Cardiac muscle cell (in vitro differentiated cells and primary cell): ENCODE results near the gene ARMC9. TPM values are rescaled to one million over a fixed set of nuclear protein-coding genes. Genes with fewer than 3 reads are reported as not detected.

ENCODE experiments used
- DNase-seq, 2 donors: peaks; one replicate each; pipeline versions ENCODE4 v3.0.0 to v3.0.0-alpha.2; 2010 to 2017; ENCODE audit warnings: low read depth in 1 of 2, low spot score in 1 of 2
- H3K27ac ChIP-seq: fragments of 200-600 bp; sonication (generic); 2 replicates; pipeline ENCODE4 v1.5.1; 2016
- H3K27me3 ChIP-seq: fragments of 200-600 bp; sonication (generic); 2 replicates; pipeline ENCODE4 v1.6.0; 2016; ENCODE audit warnings: control low read depth
- H3K36me3 ChIP-seq: fragments of 200-600 bp; sonication (generic); 2 replicates; pipeline ENCODE4 v1.5.1; 2016; ENCODE audit warnings: control low read depth
- H3K4me1 ChIP-seq: fragments of 200-600 bp; sonication (generic); 2 replicates; pipeline ENCODE4 v1.8.1; 2017; ENCODE audit warnings: low read depth, mild to moderate bottlenecking, mixed run types
- H3K4me3 ChIP-seq: fragments of 200-600 bp; sonication (generic); 2 replicates; pipeline ENCODE4 v1.5.1; 2016; ENCODE audit warnings: mild to moderate bottlenecking
- H3K9me3 ChIP-seq: fragments of 200-600 bp; sonication (generic); 2 replicates; pipeline ENCODE4 v1.5.1; 2017; ENCODE audit warnings: low read depth, mild to moderate bottlenecking, control low read depth
- CTCF ChIP-seq: IDR thresholded peaks from 2 replicates; pipeline ENCODE4 v1.5.1; 2012; ENCODE audit warnings: low read depth, mild to moderate bottlenecking, low read length
- polyA plus RNA-seq: library from polyadenylated mRNA; unstranded; fragments of >200 nt; fragmentation: Nextera tagmentation; extraction: Ambion mirVana; gene quantifications from 2 replicates; pipeline ENCODE4 v1.2.1, GENCODE V29; 2016
- total RNA-seq: library from RNA; depleted of rRNA; stranded (reverse); fragments of >200 nt; gene quantifications from 2 replicates; pipeline ENCODE4 v1.2.3, GENCODE V29; 2016

The ARMC9 gene
- total and polyA plus RNA-seq, 2 experiments from 2014 or later, result 27.4 to 30.0 TPM

GRCh38 chr2:231161252-231161839 is 37.1 kb upstream of the ARMC9 start:
- H3K36me3 ChIP-seq, result peaks cover 29% of the 10 kb centered on the region
- H3K9me3 ChIP-seq, result no peaks in the 10 kb centered on the region
- peak in 1 of 2 donors; percentile 6 for DNase-seq
- no peaks in the 10 kb centered on the region for H3K27me3 ChIP-seq
- TF ChIP-seq CTCF, result no peak
- no peak overlapping the region for H3K27ac ChIP-seq
- no peaks in the 10 kb centered on the region for H3K4me1 ChIP-seq
- H3K4me3 ChIP-seq, result no peak overlapping the region

GRCh38 chr2:231161877-231162329 is 36.5 kb upstream of the ARMC9 start:
- Histone ChIP-seq H3K9me3 (no peaks in the 10 kb centered on the region), H3K4me1 (no peaks in the 10 kb centered on the region), H3K4me3 (no peak overlapping the region), H3K36me3 (peaks cover 32% of the 10 kb centered on the region), H3K27me3 (no peaks in the 10 kb centered on the region), H3K27ac (no peak overlapping the region)
- DNase-seq, result peak in 1 of 2 donors; percentile 97
- no peak for TF ChIP-seq CTCF

GRCh38 chr2:231163011-231163410 is 35.4 kb upstream of the ARMC9 start:
- Histone ChIP-seq H3K36me3 (peaks cover 42% of the 10 kb centered on the region), H3K4me1 (no peaks in the 10 kb centered on the region), H3K27me3 (no peaks in the 10 kb centered on the region), H3K27ac (no peak overlapping the region), H3K4me3 (no peak overlapping the region), H3K9me3 (no peaks in the 10 kb centered on the region)
- TF ChIP-seq CTCF, result no peak
- DNase-seq, result no peak

- H3K4me1 ChIP-seq, result no peaks in the 10 kb centered on the region
- no peaks in the 10 kb centered on the region for H3K27me3 ChIP-seq
- H3K27ac ChIP-seq, result no peak overlapping the region
- no peak for TF ChIP-seq CTCF
- H3K9me3 ChIP-seq, result no peaks in the 10 kb centered on the region
- H3K4me3 ChIP-seq, result no peak overlapping the region
- peaks cover 42% of the 10 kb centered on the region for H3K36me3 ChIP-seq
- DNase-seq, result no peak
Measured at GRCh38 chr2:231163414-231164095, 34.9 kb upstream of the ARMC9 start.

GRCh38 chr2:231167745-231168459 is 30.5 kb upstream of the ARMC9 start:
- H3K9me3 ChIP-seq, result no peaks in the 10 kb centered on the region
- peak in 1 of 2 donors; percentile 57 for DNase-seq
- peaks cover 49% of the 10 kb centered on the region for H3K36me3 ChIP-seq
- H3K27ac ChIP-seq, result no peak overlapping the region
- no peak overlapping the region for H3K4me3 ChIP-seq
- no peak for TF ChIP-seq CTCF
- H3K27me3 ChIP-seq, result no peaks in the 10 kb centered on the region
- H3K4me1 ChIP-seq, result no peaks in the 10 kb centered on the region
